ENCODE data around the gene PI16. TPM values are rescaled to one million over a fixed set of nuclear protein-coding genes. Genes with fewer than 3 reads are reported as not detected.

The PI16 gene
- total and polyA plus RNA-seq, 8 donors = 0.15 to 2.5 (median 0.70) TPM

DNA sequence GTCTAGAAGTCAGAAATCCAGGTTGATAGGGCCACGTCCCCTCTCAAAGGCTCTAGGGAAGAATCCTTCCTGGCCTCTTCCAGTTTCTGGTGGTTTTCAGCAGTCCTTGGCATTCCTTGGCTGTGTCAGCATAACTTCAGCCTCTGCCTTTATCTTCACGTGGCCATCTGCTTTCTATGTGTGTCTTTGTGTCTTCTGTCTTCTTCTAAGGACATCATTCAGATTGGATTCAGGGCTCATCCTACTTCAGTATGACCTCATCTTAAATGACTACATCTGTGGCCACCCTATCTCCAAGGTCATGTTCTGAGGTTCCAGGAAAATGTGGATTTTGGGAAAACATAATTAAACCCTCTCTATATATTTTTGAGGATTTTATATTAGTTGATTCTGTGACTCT lies 45.8 kb upstream of the PI16 start:
- no peak overlapping the region for H3K27ac ChIP-seq
- H3K36me3 ChIP-seq = peaks cover 0 to 61% of the 10 kb centered on the region in 2 donors
- H3K4me1 ChIP-seq = peaks cover 4 to 34% of the 10 kb centered on the region in 2 donors
- TF ChIP-seq, protein P1, sequence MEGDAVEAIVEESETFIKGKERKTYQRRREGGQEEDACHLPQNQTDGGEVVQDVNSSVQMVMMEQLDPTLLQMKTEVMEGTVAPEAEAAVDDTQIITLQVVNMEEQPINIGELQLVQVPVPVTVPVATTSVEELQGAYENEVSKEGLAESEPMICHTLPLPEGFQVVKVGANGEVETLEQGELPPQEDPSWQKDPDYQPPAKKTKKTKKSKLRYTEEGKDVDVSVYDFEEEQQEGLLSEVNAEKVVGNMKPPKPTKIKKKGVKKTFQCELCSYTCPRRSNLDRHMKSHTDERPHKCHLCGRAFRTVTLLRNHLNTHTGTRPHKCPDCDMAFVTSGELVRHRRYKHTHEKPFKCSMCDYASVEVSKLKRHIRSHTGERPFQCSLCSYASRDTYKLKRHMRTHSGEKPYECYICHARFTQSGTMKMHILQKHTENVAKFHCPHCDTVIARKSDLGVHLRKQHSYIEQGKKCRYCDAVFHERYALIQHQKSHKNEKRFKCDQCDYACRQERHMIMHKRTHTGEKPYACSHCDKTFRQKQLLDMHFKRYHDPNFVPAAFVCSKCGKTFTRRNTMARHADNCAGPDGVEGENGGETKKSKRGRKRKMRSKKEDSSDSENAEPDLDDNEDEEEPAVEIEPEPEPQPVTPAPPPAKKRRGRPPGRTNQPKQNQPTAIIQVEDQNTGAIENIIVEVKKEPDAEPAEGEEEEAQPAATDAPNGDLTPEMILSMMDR (IDR thresholded peaks at IDR 0.05) = no peak
- no peak overlapping the region for H3K4me3 ChIP-seq
- ATAC-seq (peak; percentile 15), DNase-seq (no peak)
- H3K9me3 ChIP-seq = no peaks in the 10 kb centered on the region
- H3K27me3 ChIP-seq = no peaks in the 10 kb centered on the region
- intact Hi-C loops (cut with DNase I) = no loop called here

- H3K4me3 ChIP-seq = no peak overlapping the region
- TF ChIP-seq, protein P1 (IDR thresholded peaks at IDR 0.05) = no peak
- peaks cover 0 to 66% of the 10 kb centered on the region in 2 donors for H3K36me3 ChIP-seq
- no peak for ATAC-seq
- intact Hi-C loops (cut with DNase I) = no loop called here
- H3K9me3 ChIP-seq = no peaks in the 10 kb centered on the region
- H3K27ac ChIP-seq = no peak overlapping the region
- H3K4me1 ChIP-seq = peaks cover 15 to 32% of the 10 kb centered on the region in 2 donors
- no peak for DNase-seq
- no peaks in the 10 kb centered on the region for H3K27me3 ChIP-seq
These were observed 42.5 kb upstream of the PI16 start for GRCh38 chr6:36912030-36912454.

- Histone ChIP-seq H3K4me3 (no peak overlapping the region), H3K4me1 (peaks cover 15 to 30% of the 10 kb centered on the region in 2 donors), H3K36me3 (peaks cover 0 to 72% of the 10 kb centered on the region in 2 donors), H3K27me3 (no peaks in the 10 kb centered on the region), H3K27ac (no peak overlapping the region), H3K9me3 (no peaks in the 10 kb centered on the region)
- TF ChIP-seq, protein P1 (IDR thresholded peaks at IDR 0.05) = no peak
- DNase-seq = no peak
- intact Hi-C loops (cut with DNase I) = no loop called here
- ATAC-seq = no peak
These were observed 42.0 kb upstream of the PI16 start for GRCh38 chr6:36912586-36912985.

DNA sequence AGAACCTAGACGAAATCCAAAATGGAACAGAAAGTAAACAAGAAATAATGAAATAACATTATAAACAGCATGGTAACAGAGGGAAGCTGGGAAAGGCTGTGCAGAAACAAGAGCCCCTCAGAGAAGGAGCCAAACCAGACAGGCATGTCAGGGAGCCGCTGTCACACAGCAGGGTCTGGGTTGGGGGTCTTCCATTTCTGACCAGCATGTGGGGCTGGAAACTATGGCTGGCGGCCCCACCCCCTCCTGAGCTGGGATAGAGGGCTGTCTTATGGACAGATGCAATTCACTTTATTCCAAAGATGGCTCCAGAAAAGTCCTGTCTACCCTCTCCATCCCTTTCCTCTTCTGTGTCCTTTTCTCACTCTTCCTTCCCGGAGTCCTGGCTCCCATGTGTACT lies 41.5 kb upstream of the PI16 start:
- TF ChIP-seq, protein P1 (IDR thresholded peaks at IDR 0.05) = no peak
- ATAC-seq (no peak), DNase-seq (no peak)
- intact Hi-C loops (cut with DNase I) = no loop called here
- no peak overlapping the region for H3K27ac ChIP-seq
- H3K4me3 ChIP-seq = no peak overlapping the region
- H3K27me3 ChIP-seq = no peaks in the 10 kb centered on the region
- peaks cover 0 to 77% of the 10 kb centered on the region in 2 donors for H3K36me3 ChIP-seq
- peaks cover 18 to 27% of the 10 kb centered on the region in 2 donors for H3K4me1 ChIP-seq
- no peaks in the 10 kb centered on the region for H3K9me3 ChIP-seq

- Histone ChIP-seq H3K9me3 (no peaks in the 10 kb centered on the region), H3K27ac (no peak overlapping the region), H3K36me3 (peaks cover 0 to 83% of the 10 kb centered on the region in 2 donors), H3K4me3 (no peak overlapping the region), H3K4me1 (peaks cover 26 to 28% of the 10 kb centered on the region in 2 donors), H3K27me3 (no peaks in the 10 kb centered on the region)
- DNase-seq (no peak), ATAC-seq (peak; percentile 16)
- TF ChIP-seq, protein P1 (IDR thresholded peaks at IDR 0.05) = no peak
- intact Hi-C loops (cut with DNase I) = no loop called here
These were observed 40.2 kb upstream of the PI16 start for GRCh38 chr6:36914227-36914794.

Data from left lung (tissue), 10 donors.